Karpas-422 (cell line): ENCODE data around the gene PCDHGB4. TPM values are rescaled to one million over a fixed set of nuclear protein-coding genes. Genes with fewer than 3 reads are reported as not detected.
A peak's percentile ranks its signal among the peaks of the same experiment; 100 is the strongest.
"Not testable (repeated sequence)": the region's sequence is repeated elsewhere in the genome, so short reads cannot be mapped to it uniquely, and the experiment has no call there.

Experiments
- DNase-seq: peaks from one replicate; pipeline ENCODE4 v3.0.0-alpha.2; 2015
- H2AFZ ChIP-seq: fragments of 200-600 bp; sonication (generic); 2 replicates; pipeline ENCODE4 v1.6.1; 2014; ENCODE audit warnings: antibody characterized with exemption, low read length, mixed read lengths
- H3K27ac ChIP-seq: fragments of 200-600 bp; sonication (generic); 2 replicates; pipeline ENCODE4 v1.5.1; 2014; ENCODE audit warnings: mild to moderate bottlenecking, low read length, moderate library complexity
- H3K27me3 ChIP-seq: fragments of 200-600 bp; sonication (generic); 2 replicates; pipeline ENCODE4 v1.6.1; 2014; ENCODE audit warnings: low read length, mixed read lengths
- H3K36me3 ChIP-seq: fragments of 200-600 bp; sonication (generic); 2 replicates; pipeline ENCODE4 v1.6.1; 2014; ENCODE audit warnings: low read length, mixed read lengths; ENCODE audit not compliant: insufficient read depth
- H3K4me1 ChIP-seq: fragments of 200-600 bp; sonication (generic); 2 replicates; pipeline ENCODE4 v1.6.1; 2014; ENCODE audit warnings: mild to moderate bottlenecking, low read length, mixed read lengths
- H3K4me2 ChIP-seq: fragments of 200-600 bp; sonication (generic); 2 replicates; pipeline ENCODE4 v1.6.1; 2014; ENCODE audit warnings: low read length, low read depth, mild to moderate bottlenecking; ENCODE audit not compliant: poor library complexity, severe bottlenecking
- H3K4me3 ChIP-seq: fragments of 200-600 bp; sonication (generic); 2 replicates; pipeline ENCODE4 v1.5.1; 2014; ENCODE audit warnings: mild to moderate bottlenecking, antibody characterized with exemption, low read length, mixed read lengths
- H3K79me2 ChIP-seq: fragments of 200-600 bp; sonication (generic); 2 replicates; pipeline ENCODE4 v1.6.1; 2014; ENCODE audit warnings: mild to moderate bottlenecking, low read length, mixed read lengths
- H3K9ac ChIP-seq: fragments of 200-600 bp; sonication (generic); 2 replicates; pipeline ENCODE4 v1.6.0; 2014; ENCODE audit warnings: low read length
- H3K9me2 ChIP-seq: fragments of 200-600 bp; sonication (generic), shearing (Covaris generic); replicated peaks from 2 replicates; pipeline ENCODE4 v1.6.0; 2014; ENCODE audit warnings: mild to moderate bottlenecking, low read length, moderate library complexity; ENCODE audit not compliant: insufficient read depth
- H3K9me3 ChIP-seq: fragments of 300-700, 200-600 bp; sonication (generic); 2 replicates; pipeline ENCODE4 v1.6.1; 2014; ENCODE audit warnings: low read length, mixed read lengths
- H4K20me1 ChIP-seq: fragments of 200-600 bp; sonication (generic); 2 replicates; pipeline ENCODE4 v1.6.1; 2014; ENCODE audit warnings: mild to moderate bottlenecking, antibody characterized with exemption, low read length, low read depth; ENCODE audit not compliant: insufficient read depth
- total RNA-seq: library from RNA; depleted of rRNA; stranded (reverse); fragments of >200 nt; shearing (Covaris generic); gene quantifications from 2 replicates; pipeline ENCODE4 v1.2.3, GENCODE V29; 2014; ENCODE audit warnings: low replicate concordance

PCDHGB4 gene
- total RNA-seq, 1 experiment from 2014 or later = 6.3 TPM

DNA sequence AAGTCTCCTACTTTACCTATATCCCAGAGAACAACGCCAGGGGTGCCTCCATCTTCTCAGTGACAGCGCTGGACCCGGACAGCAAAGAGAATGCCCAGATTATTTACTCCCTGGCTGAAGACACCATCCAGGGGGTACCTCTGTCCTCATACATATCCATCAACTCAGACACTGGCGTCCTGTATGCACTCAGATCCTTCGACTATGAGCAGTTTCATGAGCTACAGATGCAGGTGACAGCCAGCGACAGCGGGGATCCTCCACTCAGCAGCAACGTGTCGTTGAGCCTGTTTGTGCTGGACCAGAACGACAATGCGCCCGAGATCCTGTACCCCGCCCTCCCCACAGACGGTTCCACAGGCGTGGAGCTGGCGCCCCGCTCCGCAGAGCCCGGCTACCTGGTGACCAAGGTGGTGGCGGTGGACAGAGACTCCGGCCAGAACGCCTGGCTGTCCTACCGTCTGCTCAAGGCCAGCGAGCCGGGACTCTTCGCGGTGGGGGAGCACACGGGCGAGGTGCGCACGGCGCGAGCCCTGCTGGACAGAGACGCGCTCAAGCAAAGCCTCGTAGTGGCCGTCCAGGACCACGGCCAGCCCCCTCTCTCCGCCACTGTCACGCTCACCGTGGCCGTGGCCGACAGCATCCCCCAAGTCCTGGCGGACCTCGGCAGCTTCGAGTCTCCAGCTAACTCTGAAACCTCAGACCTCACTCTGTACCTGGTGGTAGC is 27.2 kb downstream of the PCDHGB4 start:
- H3K9me2 ChIP-seq, H3K4me1 ChIP-seq, H3K4me3 ChIP-seq, H3K9ac ChIP-seq, H2AFZ ChIP-seq, H3K4me2 ChIP-seq, DNase-seq, H3K79me2 ChIP-seq, H3K9me3 ChIP-seq, H3K27ac ChIP-seq, H3K27me3 ChIP-seq, H4K20me1 ChIP-seq: not testable (repeated sequence)
- peaks cover 18% of the 10 kb centered on the region for H3K36me3 ChIP-seq

- H3K4me3 ChIP-seq, H3K9me3 ChIP-seq, H3K9me2 ChIP-seq, H4K20me1 ChIP-seq, H2AFZ ChIP-seq, H3K4me2 ChIP-seq, H3K4me1 ChIP-seq, H3K79me2 ChIP-seq, H3K27me3 ChIP-seq, H3K9ac ChIP-seq, H3K27ac ChIP-seq, DNase-seq: not testable (repeated sequence)
- peaks cover 18% of the 10 kb centered on the region for H3K36me3 ChIP-seq
These were observed 27.7 kb downstream of the PCDHGB4 start for GRCh38 chr5:141415275-141415618.

DNA sequence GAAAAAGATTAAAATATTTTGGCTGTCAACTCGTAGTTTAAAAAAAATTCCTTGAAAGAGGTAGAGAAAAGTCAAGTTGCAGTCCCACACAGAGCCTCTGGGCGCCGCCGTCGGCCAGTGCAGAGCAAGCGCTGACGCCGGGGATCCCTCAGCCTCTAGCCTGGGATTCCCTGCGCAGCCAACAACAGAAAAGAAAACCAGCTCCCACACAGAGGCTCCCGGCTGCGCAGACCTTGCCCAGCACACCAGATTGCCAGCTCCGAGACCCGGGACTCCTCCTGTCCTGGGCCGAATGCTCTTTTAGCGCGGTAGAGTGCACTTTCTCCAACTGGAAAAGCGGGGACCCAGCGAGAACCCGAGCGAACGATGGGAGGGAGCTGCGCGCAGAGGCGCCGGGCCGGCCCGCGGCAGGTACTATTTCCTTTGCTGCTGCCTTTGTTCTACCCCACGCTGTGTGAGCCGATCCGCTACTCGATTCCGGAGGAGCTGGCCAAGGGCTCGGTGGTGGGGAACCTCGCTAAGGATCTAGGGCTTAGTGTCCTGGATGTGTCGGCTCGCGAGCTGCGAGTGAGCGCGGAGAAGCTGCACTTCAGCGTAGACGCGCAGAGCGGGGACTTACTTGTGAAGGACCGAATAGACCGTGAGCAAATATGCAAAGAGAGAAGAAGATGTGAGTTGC is 30.1 kb downstream of the PCDHGB4 start, which contains the start of gene PCDHGB7:
PCDHGB7 (plus strand) TSS at position 184 of the 679 bp plus-strand sequence; CDS start at position 367, 183 bp downstream.
- Histone ChIP-seq H3K36me3 (peaks cover 28% of the 10 kb centered on the region), H3K9me3 (peaks cover 16% of the 10 kb centered on the region)
- H4K20me1 ChIP-seq, H3K4me1 ChIP-seq, H3K4me3 ChIP-seq, H3K4me2 ChIP-seq, H3K9ac ChIP-seq, H3K27me3 ChIP-seq, H3K79me2 ChIP-seq, H2AFZ ChIP-seq, H3K9me2 ChIP-seq, H3K27ac ChIP-seq: not testable (repeated sequence)
- DNase-seq = peak; percentile 48

DNA sequence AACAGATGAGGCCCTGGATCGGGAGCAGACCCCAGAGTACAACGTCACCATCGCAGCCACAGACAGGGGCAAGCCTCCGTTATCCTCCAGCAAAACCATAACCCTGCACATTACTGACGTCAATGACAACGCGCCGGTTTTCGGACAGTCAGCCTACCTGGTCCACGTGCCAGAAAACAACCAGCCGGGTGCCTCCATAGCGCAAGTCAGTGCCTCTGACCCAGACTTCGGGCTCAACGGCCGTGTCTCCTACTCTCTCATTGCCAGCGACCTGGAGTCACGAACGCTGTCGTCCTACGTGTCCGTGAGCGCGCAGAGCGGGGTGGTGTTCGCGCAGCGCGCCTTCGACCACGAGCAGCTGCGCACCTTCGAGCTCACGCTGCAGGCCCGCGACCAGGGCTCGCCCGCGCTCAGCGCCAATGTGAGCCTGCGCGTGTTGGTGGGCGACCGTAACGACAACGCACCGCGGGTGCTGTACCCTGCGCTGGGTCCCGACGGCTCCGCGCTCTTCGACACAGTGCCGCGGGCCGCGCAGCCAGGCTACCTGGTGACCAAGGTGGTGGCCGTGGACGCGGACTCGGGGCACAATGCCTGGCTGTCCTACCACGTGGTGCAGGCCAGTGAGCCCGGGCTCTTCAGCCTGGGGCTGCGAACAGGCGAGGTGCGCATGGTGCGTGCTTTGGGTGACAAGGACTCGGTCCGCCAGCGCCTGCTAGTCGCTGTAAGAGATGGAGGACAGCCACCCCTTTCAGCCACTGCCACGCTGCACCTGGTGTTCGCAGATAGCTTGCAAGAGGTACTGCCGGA is 31.8 kb downstream of the PCDHGB4 start:
- DNase-seq = no peak
- no peaks in the 10 kb centered on the region for H4K20me1 ChIP-seq
- no peak overlapping the region for H2AFZ ChIP-seq
- H3K4me2 ChIP-seq = no peak overlapping the region
- H3K4me3 ChIP-seq = no peak overlapping the region
- no peaks in the 10 kb centered on the region; the same call in 1 of the 2 replicates for H3K79me2 ChIP-seq
- H3K9ac ChIP-seq = no peak overlapping the region
- H3K9me2 ChIP-seq = no peaks in the 10 kb centered on the region
- peaks cover 13% of the 10 kb centered on the region for H3K36me3 ChIP-seq
- no peak overlapping the region for H3K27ac ChIP-seq
- H3K9me3 ChIP-seq = peaks cover 16% of the 10 kb centered on the region
- H3K4me1 ChIP-seq = no peaks in the 10 kb centered on the region; the same call in 1 of the 2 replicates
- H3K27me3 ChIP-seq = no peaks in the 10 kb centered on the region

DNA sequence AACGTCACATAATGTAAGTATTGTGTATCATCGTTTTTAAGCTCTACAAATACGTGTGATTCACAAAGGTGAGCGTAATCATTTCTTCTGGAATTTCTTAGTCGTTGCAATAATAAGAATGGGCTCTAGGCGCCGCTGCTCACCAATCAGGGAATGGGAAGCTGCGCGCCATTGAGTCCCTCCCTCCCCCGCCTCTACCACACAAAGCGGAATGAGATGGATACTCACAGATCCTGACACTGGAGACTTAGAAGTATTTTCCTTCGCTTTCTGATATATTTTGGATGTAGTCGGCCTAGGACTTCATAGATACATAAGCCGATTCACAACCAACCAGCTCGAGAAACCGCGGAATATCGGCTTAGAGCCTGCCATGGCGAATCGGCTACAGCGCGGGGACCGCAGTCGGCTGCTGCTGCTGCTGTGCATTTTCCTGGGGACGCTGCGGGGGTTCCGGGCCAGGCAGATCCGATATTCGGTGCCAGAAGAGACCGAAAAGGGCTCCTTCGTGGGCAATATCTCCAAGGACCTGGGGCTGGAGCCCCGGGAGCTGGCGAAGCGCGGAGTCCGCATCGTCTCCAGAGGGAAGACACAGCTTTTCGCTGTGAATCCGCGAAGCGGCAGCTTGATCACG is 33.5 kb downstream of the PCDHGB4 start, which contains the start of gene PCDHGA11:
PCDHGA11 (plus strand) TSS at position 197 of the 634 bp plus-strand sequence; CDS start at position 374, 177 bp downstream.
- Histone ChIP-seq H3K4me2 (no peak within 1 kb of the TSS), H3K79me2 (no peaks in the 10 kb centered on the region), H3K27ac (no peak within 1 kb of the TSS), H2AFZ (no peak within 1 kb of the TSS), H3K27me3 (no peaks in the 10 kb centered on the region), H3K4me1 (no peaks in the 10 kb centered on the region; the same call in 1 of the 2 replicates), H3K9ac (no peak within 1 kb of the TSS), H3K36me3 (peaks cover 13% of the 10 kb centered on the region), H3K9me3 (peaks cover 16% of the 10 kb centered on the region), H3K9me2 (no peaks in the 10 kb centered on the region), H3K4me3 (no peak within 1 kb of the TSS), H4K20me1 (no peaks in the 10 kb centered on the region)
- DNase-seq = no peak

DNA sequence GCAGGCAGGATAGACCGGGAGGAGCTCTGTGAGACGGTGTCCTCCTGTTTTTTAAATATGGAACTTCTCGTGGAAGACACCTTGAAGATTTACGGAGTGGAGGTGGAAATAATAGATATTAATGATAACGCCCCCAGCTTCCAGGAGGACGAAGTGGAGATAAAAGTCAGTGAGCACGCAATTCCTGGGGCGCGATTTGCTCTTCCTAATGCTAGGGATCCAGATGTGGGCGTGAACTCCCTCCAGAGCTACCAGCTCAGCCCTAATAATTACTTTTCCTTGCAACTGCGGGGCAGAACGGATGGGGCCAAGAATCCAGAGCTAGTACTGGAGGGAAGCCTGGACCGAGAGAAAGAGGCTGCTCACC is 34.0 kb downstream of the PCDHGB4 start:
- Histone ChIP-seq H3K4me3 (no peak overlapping the region), H3K9me3 (peaks cover 16% of the 10 kb centered on the region)

GRCh38 chr5:141422742-141423291 is 35.3 kb downstream of the PCDHGB4 start:
- no peak overlapping the region for H3K9ac ChIP-seq
- no peaks in the 10 kb centered on the region for H4K20me1 ChIP-seq
- no peaks in the 10 kb centered on the region for H3K27me3 ChIP-seq
- H3K27ac ChIP-seq = no peak overlapping the region
- no peak overlapping the region for H2AFZ ChIP-seq
- peaks cover 20% of the 10 kb centered on the region for H3K9me3 ChIP-seq
- no peaks in the 10 kb centered on the region for H3K79me2 ChIP-seq
- no peak for DNase-seq
- H3K36me3 ChIP-seq = peaks cover 14% of the 10 kb centered on the region
- H3K9me2 ChIP-seq = no peaks in the 10 kb centered on the region
- H3K4me3 ChIP-seq = no peak overlapping the region
- H3K4me1 ChIP-seq = no peaks in the 10 kb centered on the region; the same call in 1 of the 2 replicates
- no peak overlapping the region for H3K4me2 ChIP-seq

More for the DNA sequence above, 34.0 kb downstream of the PCDHGB4 start:
- DNase-seq = no peak
- Histone ChIP-seq H3K79me2 (no peaks in the 10 kb centered on the region), H3K4me1 (no peaks in the 10 kb centered on the region; the same call in 1 of the 2 replicates), H3K4me2 (no peak overlapping the region), H3K27me3 (no peaks in the 10 kb centered on the region), H4K20me1 (no peaks in the 10 kb centered on the region), H3K9me2 (no peaks in the 10 kb centered on the region), H3K27ac (no peak overlapping the region), H3K36me3 (peaks cover 14% of the 10 kb centered on the region), H2AFZ (no peak overlapping the region), H3K9ac (no peak overlapping the region)
